Upper lobe of left lung (tissue), 6 donors: ENCODE data around the gene NHLRC1. TPM values are rescaled to one million over a fixed set of nuclear protein-coding genes. Genes with fewer than 3 reads are reported as not detected.

ENCODE experiments used
- ATAC-seq, 2 donors: fragments of 200-7000 bp; cut with Tn5 transposase; one replicate each; pipeline ENCODE4 v1.9.1; 2022; ENCODE audit warnings: mild to moderate bottlenecking in 2 of 2, moderate library complexity in 2 of 2; ENCODE audit not compliant: low FRiP score in 2 of 2
- DNase-seq, 2 donors: peaks; one replicate each; pipeline ENCODE4 v3.0.0-alpha.2; 2019 to 2020
- H3K27ac ChIP-seq, 4 donors: fragments of 200-600 bp; sonication (generic); one replicate each; pipeline ENCODE4 v1.5.1; 2016 to 2019
- H3K27me3 ChIP-seq, 4 donors: fragments of 200-600 bp; sonication (generic); one replicate each; pipeline ENCODE4 v1.5.1; 2017 to 2019
- H3K36me3 ChIP-seq, 4 donors: fragments of 200-600 bp; sonication (generic); one replicate each; pipeline ENCODE4 v1.5.1; 2016 to 2019
- H3K4me1 ChIP-seq, 4 donors: fragments of 200-600 bp; sonication (generic); one replicate each; pipeline ENCODE4 v1.5.1; 2018 to 2019
- H3K4me3 ChIP-seq, 4 donors: fragments of 200-600 bp; sonication (generic); one replicate each; pipeline ENCODE4 v1.5.1; 2017 to 2019; ENCODE audit warnings: mild to moderate bottlenecking in 2 of 4, moderate library complexity in 1 of 4
- H3K9me3 ChIP-seq, 4 donors: fragments of 200-600 bp; sonication (generic); one replicate each; pipeline ENCODE4 v1.5.1; 2018 to 2019
- CTCF ChIP-seq, 6 experiments: fragments of 450-650 bp in 4 of 6; fragments of 200-600 bp in 2 of 6; sonication (generic) in 2 of 6; IDR thresholded peaks; one replicate each; pipeline ENCODE4 v1.5.1; 2016 to 2019; ENCODE audit warnings: antibody characterized with exemption in 6 of 6
- EP300 ChIP-seq, 4 donors: sonication (generic); formaldehyde crosslinking; IDR thresholded peaks; one replicate each; pipeline ENCODE4 v1.5.1; 2017; ENCODE audit warnings: antibody characterized with exemption in 4 of 4, control low read depth in 2 of 4
- POLR2A ChIP-seq, 4 donors: fragments of 450-650 bp; IDR thresholded peaks; one replicate each; pipeline ENCODE4 v1.5.1; 2016 to 2017; ENCODE audit warnings: antibody characterized with exemption in 4 of 4, mild to moderate bottlenecking in 2 of 4
- POLR2AphosphoS5 ChIP-seq, 2 donors: sonication (generic); formaldehyde crosslinking; IDR thresholded peaks; one replicate each; pipeline ENCODE4 v1.5.1; 2017; ENCODE audit warnings: antibody characterized with exemption in 2 of 2
- WGBS, 2 donors: methylation state at CpG; one replicate each; pipeline ENCODE4 v1.1.5; 2017 to 2018; 5-methylcytosine and 5-hydroxymethylcytosine counted together
- total RNA-seq, 6 donors: library from RNA; depleted of rRNA in 4 of 6; stranded (reverse); fragments of >200 nt in 4 of 6; gene quantifications; one replicate each; pipeline versions ENCODE4 v1.1.0 to v1.2.1, GENCODE V29; 2016 to 2021
- donor health status: DM: no; HTN: no; CAD: no; lungs with moderate emphysema.
- donor health status: DM: no; HTN: yes; CAD: no; lungs with severe emphysema.

NHLRC1 gene
- total RNA-seq, 6 donors from 2014 or later = 1.9 to 4.1 (median 3.0) TPM; not detected in 2

DNA sequence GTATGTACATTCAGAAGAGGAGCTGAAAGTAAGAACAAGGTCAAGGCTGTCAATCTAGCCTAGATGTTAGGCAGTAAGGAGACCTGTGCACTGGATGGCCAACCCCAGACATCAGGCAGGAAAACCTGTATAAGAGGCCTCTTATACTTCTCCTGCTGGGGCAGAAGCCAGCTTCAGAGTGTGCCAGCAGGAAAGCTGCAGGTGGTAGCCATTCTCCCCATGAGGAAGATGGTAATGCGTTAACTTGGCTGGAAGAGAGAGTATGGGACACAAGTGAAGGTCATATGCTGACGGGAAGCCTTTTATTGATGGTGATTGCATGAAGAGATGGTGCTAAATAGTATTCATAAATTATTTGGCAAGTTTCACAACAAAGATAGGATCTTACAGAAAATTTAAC lies 20.6 kb downstream of the NHLRC1 start:
- DNase-seq (no peak), ATAC-seq (no peak)
- Histone ChIP-seq H3K36me3 (no peaks in the 10 kb centered on the region), H3K4me3 (no peak overlapping the region), H3K9me3 (no peaks in the 10 kb centered on the region), H3K4me1 (no peaks in the 10 kb centered on the region), H3K27me3 (no peaks in the 10 kb centered on the region), H3K27ac (no peak overlapping the region)
- WGBS, 2 donors = 94 to 97% methylated on average over 2 of the region's 2 CpGs
- TF ChIP-seq CTCF (IDR thresholded peaks at IDR 0.05) = no peak
- no peak for TF ChIP-seq POLR2AphosphoS5 (IDR thresholded peaks at IDR 0.05)
- no peak for TF ChIP-seq EP300 (IDR thresholded peaks at IDR 0.05)
- no peak for TF ChIP-seq POLR2A (IDR thresholded peaks at IDR 0.05)

- H3K4me3 ChIP-seq = no peak overlapping the region
- no peak for DNase-seq
- 83 to 91% methylated on average over 1 of the region's 1 CpG for WGBS, 2 donors
- H3K27ac ChIP-seq = no peak overlapping the region
- no peaks in the 10 kb centered on the region for H3K9me3 ChIP-seq
- TF ChIP-seq POLR2AphosphoS5 (IDR thresholded peaks at IDR 0.05) (no peak), EP300 (IDR thresholded peaks at IDR 0.05) (no peak), CTCF (IDR thresholded peaks at IDR 0.05) (no peak), POLR2A (IDR thresholded peaks at IDR 0.05) (no peak)
- no peaks in the 10 kb centered on the region for H3K36me3 ChIP-seq
- H3K27me3 ChIP-seq = no peaks in the 10 kb centered on the region
- ATAC-seq = no peak
- no peaks in the 10 kb centered on the region for H3K4me1 ChIP-seq
Observed at GRCh38 chr6:18101271-18101670, 21.2 kb downstream of the NHLRC1 start.

GRCh38 chr6:18100296-18100695 lies 22.2 kb downstream of the NHLRC1 start:
- H3K36me3 ChIP-seq = no peaks in the 10 kb centered on the region
- WGBS, 2 donors = 88 to 92% methylated on average over 3 of the region's 3 CpGs
- no peaks in the 10 kb centered on the region for H3K4me1 ChIP-seq
- H3K27ac ChIP-seq = no peak overlapping the region
- no peaks in the 10 kb centered on the region for H3K9me3 ChIP-seq
- no peaks in the 10 kb centered on the region for H3K27me3 ChIP-seq
- TF ChIP-seq EP300 (IDR thresholded peaks at IDR 0.05) (no peak), POLR2AphosphoS5 (IDR thresholded peaks at IDR 0.05) (no peak), POLR2A (IDR thresholded peaks at IDR 0.05) (no peak), CTCF (IDR thresholded peaks at IDR 0.05) (no peak)
- DNase-seq = no peak
- H3K4me3 ChIP-seq = no peak overlapping the region
- no peak for ATAC-seq

- Histone ChIP-seq H3K36me3 (no peaks in the 10 kb centered on the region), H3K4me3 (no peak overlapping the region), H3K27me3 (no peaks in the 10 kb centered on the region), H3K4me1 (no peaks in the 10 kb centered on the region), H3K27ac (no peak overlapping the region), H3K9me3 (no peaks in the 10 kb centered on the region)
- TF ChIP-seq CTCF (IDR thresholded peaks at IDR 0.05) (no peak), POLR2A (IDR thresholded peaks at IDR 0.05) (no peak), POLR2AphosphoS5 (IDR thresholded peaks at IDR 0.05) (no peak), EP300 (IDR thresholded peaks at IDR 0.05) (no peak)
- no peak for DNase-seq
- no peak for ATAC-seq
- WGBS, 2 donors = 76% methylated on average over 2 of the region's 2 CpGs
Observed at GRCh38 chr6:18099511-18099910, 23.0 kb downstream of the NHLRC1 start.

GRCh38 chr6:18096423-18096822 lies 26.1 kb downstream of the NHLRC1 start:
- no peak for TF ChIP-seq EP300 (IDR thresholded peaks at IDR 0.05)
- no peak for TF ChIP-seq CTCF (IDR thresholded peaks at IDR 0.05)
- no peak for TF ChIP-seq POLR2A (IDR thresholded peaks at IDR 0.05)
- no peak for TF ChIP-seq POLR2AphosphoS5 (IDR thresholded peaks at IDR 0.05)
- WGBS, 2 donors = 87 to 90% methylated on average over 3 of the region's 3 CpGs
- H3K27me3 ChIP-seq = no peaks in the 10 kb centered on the region
- H3K36me3 ChIP-seq = no peaks in the 10 kb centered on the region
- no peak overlapping the region for H3K4me3 ChIP-seq
- no peaks in the 10 kb centered on the region for H3K9me3 ChIP-seq
- no peak overlapping the region for H3K27ac ChIP-seq
- H3K4me1 ChIP-seq = no peaks in the 10 kb centered on the region
- no peak for DNase-seq
- no peak for ATAC-seq
